GM18951 (cell line): Measurements from ENCODE around the gene DOCK1.
"Not testable (repeated sequence)": the region's sequence is repeated elsewhere in the genome, so short reads cannot be mapped to it uniquely, and the experiment has no call there.

Source experiments
- POLR2A ChIP-seq: IDR thresholded peaks from 4 replicates; pipeline ENCODE4 v1.6.1; 2011; ENCODE audit warnings: mild to moderate bottlenecking; ENCODE audit not compliant: insufficient read length, insufficient read depth; ENCODE audit errors: extremely low read depth
- in situ Hi-C: fragments of 300-500 bp; cut with MboI; formaldehyde crosslinking; loops from one replicate; pipeline ENCODE4 v1.12.0; 2022; ENCODE audit warnings: low sequenced_read_pairs, mixed read lengths, inconsistent platforms; ENCODE audit not compliant: unreplicated experiment

DOCK1 gene

DNA sequence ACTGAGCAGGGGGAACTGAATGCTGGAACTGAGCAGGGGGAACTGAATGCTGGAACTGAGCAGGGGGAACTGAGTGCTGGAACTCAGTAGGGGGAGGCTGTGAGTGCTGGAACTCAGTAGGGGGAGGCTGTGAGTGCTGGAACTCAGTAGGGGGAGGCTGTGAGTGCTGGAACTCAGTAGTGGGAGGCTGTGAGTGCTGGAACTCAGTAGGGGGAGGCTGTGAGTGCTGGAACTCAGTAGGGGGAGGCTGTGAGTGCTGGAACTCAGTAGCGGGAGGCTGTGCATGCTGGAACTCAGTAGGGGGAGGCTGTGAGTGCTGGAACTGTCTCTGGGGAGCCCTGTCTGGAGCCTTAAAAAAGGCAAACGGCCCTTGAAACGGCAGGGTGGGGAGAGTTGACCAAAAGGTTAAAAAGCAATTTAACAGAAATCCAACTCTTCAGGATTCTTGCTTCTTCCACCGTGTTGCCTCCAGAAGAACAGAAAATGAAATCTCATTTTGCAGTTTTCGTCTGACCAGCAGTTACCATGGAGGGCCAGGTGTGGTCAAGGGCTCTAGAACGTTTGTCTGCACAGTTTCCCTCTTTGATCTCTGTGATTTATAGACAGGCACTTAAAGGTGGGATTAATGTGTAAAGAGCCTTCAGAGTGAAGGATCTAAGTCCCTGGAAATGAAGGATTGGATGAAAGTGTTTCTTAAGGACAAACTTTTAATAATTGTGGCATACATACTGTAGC is 19.1 kb downstream of the DOCK1 start:
- TF ChIP-seq POLR2A: no peak
- in situ Hi-C loops: no loop called here

GRCh38 chr10:126924915-126925300 is 19.7 kb downstream of the DOCK1 start:
- in situ Hi-C loops: no loop called here
- no peak for TF ChIP-seq POLR2A

DNA sequence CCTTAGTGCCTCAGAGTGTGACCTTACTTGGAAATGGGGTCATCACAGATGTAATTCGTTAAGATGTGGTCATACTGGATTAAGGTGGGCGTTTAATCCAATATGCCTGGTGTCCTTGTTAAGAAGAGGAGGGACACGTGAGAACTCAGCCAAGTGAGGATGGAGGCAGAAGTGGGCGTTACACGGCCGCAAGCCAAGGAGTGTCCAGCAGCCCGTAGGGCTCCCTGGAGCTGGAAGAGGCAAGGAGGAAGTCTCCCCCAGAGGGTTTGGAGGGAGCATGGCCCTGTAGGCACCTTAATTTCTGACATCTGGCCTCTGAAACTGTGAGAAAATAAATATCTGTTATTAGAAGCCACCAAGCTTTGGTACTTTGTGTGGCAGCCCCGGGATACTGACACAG is 21.3 kb downstream of the DOCK1 start:
- in situ Hi-C loops: no loop called here
- no peak for TF ChIP-seq POLR2A

GRCh38 chr10:126927799-126928198 is 22.6 kb downstream of the DOCK1 start:
- TF ChIP-seq POLR2A: no peak
- in situ Hi-C loops: no loop called here

DNA sequence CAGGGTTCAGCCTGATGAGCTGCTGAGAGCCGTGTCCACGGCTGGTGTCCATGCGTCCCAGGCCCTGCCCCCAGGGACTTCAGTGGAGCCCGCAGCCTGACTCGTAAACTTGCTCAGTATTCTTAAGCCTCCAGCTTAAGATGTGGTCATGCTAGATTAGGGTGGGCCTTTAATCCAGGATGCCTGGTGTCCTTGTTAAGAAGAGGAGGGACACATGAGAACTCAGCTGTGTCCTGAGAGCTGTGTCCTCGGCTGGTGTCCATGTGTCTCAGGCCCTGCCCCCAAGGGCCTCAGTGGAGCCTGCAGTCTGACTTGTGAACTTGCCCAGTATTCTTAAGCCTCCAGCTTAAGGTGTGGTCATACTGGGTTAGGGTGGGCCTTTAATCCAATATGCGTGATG is 23.0 kb downstream of the DOCK1 start:
- TF ChIP-seq POLR2A: no peak

DNA sequence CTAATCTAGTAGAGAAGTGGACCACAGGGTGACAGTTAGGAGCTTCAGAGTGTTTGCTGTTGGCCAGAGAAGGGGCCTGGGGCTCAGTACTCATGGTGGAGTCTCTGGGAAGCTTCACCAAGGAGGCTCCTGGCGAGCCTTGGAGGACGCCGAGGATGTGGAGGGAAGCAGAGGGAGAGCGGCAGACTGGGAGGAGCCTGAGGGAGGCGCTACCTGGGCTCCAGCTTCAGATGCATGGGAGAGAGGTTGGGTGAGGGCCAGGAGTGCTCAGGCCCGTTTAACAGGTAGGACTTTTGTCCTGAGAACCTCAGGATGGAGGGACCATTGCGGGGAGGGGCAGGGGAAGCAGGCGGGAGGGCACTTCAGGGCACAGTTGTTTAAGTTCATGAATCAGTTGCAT is 24.2 kb downstream of the DOCK1 start:
- in situ Hi-C loops: no loop called here
- no peak for TF ChIP-seq POLR2A

More for the DNA sequence above, 23.0 kb downstream of the DOCK1 start:
- in situ Hi-C loops: no loop called here

GRCh38 chr10:126930131-126930882 is 25.1 kb downstream of the DOCK1 start:
- in situ Hi-C loops: no loop called here
- no peak for TF ChIP-seq POLR2A

DNA sequence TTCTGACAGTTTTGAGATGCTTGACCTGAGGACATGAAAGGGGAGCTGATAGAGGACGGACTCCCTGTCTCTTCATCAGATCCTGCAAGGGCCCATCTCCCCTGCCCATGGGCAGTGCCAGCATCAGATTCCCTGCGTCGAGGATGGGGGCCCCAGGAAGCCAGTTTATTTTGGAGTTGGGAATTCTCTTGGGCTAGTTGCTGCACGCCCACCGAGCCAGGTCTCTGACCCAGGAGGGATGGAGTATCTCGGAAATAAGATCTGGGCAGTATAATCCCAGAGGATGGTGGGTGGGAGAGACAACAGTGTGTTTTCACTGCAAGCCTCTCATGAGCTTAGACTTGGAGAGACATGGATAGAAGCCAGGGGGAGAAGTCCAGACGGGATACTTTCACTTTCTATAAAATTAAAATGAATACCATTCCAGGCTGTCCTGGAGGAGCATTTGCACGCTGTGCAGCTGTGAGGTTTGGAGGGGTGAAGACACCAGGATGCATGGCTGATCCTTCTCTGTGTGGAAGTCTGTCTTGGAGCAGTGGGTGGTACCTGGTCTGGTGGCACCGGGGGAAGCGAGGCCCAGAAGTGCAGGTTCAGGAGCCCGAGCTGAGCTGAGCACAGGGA is 25.8 kb downstream of the DOCK1 start:
- no peak for TF ChIP-seq POLR2A
- in situ Hi-C loops: no loop called here

DNA sequence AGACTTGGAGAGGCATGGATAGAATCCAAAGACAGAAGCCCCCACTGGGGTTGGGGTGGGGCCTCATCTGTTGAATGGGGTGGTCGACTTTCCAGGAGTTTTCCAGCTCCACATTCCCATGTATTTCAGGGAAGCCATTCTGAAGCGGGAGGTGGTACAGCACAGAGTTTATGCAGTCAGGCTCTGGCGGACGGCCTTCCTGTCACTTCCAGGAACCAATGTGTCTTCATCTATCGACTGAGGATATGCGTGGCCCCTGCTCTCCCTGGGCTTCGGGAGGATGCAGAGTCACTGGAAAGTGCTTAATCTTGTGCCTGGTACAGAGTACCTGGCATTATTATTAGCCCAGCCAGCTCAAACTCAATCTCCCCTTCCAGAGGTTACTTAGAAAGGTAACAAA is 26.3 kb downstream of the DOCK1 start:
- TF ChIP-seq POLR2A: no peak
- in situ Hi-C loops: no loop called here

GRCh38 chr10:126932516-126932915 is 27.3 kb downstream of the DOCK1 start:
- in situ Hi-C loops: no loop called here
- TF ChIP-seq POLR2A: no peak

GRCh38 chr10:126933116-126933515 is 27.9 kb downstream of the DOCK1 start:
- in situ Hi-C loops: no loop called here
- TF ChIP-seq POLR2A: no peak

- in situ Hi-C loops: no loop called here
- no peak for TF ChIP-seq POLR2A
These were observed 30.2 kb downstream of the DOCK1 start for GRCh38 chr10:126935263-126935946.

- in situ Hi-C loops: no loop called here
- no peak for TF ChIP-seq POLR2A
These were observed 31.8 kb downstream of the DOCK1 start for GRCh38 chr10:126937026-126937425.

- in situ Hi-C loops: not testable (repeated sequence)
These were observed 32.9 kb downstream of the DOCK1 start for GRCh38 chr10:126938121-126938520.

DNA sequence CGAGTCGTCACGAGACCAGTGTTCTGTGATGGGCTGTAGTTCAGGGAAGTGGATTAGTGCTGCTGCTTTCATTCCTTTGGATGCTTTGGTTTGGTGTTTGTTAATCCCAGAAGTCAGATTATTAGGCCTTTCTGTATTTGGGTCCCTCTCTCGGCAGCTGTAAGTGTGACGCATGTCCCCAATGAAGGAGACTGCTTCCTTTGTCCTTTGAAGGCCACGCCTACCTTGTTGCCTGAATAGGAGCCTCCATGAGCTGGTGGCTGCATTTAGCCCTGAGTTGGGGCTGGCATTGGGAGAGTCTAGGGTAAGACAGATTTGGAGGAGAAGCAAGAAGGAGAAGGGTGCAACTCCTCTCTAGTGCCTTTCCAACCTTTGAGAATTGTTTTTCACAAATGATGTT is 34.5 kb downstream of the DOCK1 start:
- in situ Hi-C loops: no loop called here
- TF ChIP-seq POLR2A: no peak
